Body of pancreas (tissue), 4 donors: ENCODE results near the gene PCMT1.

Experiments
- CTCF ChIP-seq, 7 experiments: fragments of 450-650 bp in 4 of 7; fragments of 200-600 bp in 3 of 7; sonication (generic) in 3 of 7; IDR thresholded peaks; one replicate each; pipeline ENCODE4 v1.5.1; 2016 to 2019; ENCODE audit warnings: antibody characterized with exemption in 7 of 7
- POLR2A ChIP-seq, 3 donors: fragments of 450-650 bp; IDR thresholded peaks; one replicate each; pipeline ENCODE4 v1.6.1; 2016; ENCODE audit warnings: antibody characterized with exemption in 3 of 3, mild to moderate bottlenecking in 2 of 3

- TF ChIP-seq CTCF (IDR thresholded peaks at IDR 0.05) (no peak), POLR2A (IDR thresholded peaks at IDR 0.05) (no peak)
Observed at GRCh38 chr6:149701714-149702113, 47.8 kb upstream of the PCMT1 start.
